Mammary epithelial cell (primary cell): ENCODE measurements around the gene CNTNAP2.

Experiments used
- EZH2 ChIP-seq: IDR thresholded peaks from 2 replicates; pipeline ENCODE4 v1.6.1; 2012; ENCODE audit warnings: low read length, inconsistent platforms, borderline replicate concordance
- TF ChIP-seq, protein P1 (sequence below), 2 donors: IDR thresholded peaks in 1 of 2; conservative IDR thresholded peaks in 1 of 2; 2 replicates each; pipeline ENCODE4 v1.5.1; 2011 to 2012; ENCODE audit warnings: inconsistent platforms in 2 of 2, low read length in 2 of 2, mild to moderate bottlenecking in 2 of 2, control low read depth in 1 of 2, low read depth in 1 of 2; ENCODE audit not compliant: insufficient read depth in 1 of 2; ENCODE audit errors: extremely low read depth in 1 of 2

GRCh38 chr7:148222721-148223120 is 2106.1 kb downstream of the CNTNAP2 start:
- TF ChIP-seq, protein P1, sequence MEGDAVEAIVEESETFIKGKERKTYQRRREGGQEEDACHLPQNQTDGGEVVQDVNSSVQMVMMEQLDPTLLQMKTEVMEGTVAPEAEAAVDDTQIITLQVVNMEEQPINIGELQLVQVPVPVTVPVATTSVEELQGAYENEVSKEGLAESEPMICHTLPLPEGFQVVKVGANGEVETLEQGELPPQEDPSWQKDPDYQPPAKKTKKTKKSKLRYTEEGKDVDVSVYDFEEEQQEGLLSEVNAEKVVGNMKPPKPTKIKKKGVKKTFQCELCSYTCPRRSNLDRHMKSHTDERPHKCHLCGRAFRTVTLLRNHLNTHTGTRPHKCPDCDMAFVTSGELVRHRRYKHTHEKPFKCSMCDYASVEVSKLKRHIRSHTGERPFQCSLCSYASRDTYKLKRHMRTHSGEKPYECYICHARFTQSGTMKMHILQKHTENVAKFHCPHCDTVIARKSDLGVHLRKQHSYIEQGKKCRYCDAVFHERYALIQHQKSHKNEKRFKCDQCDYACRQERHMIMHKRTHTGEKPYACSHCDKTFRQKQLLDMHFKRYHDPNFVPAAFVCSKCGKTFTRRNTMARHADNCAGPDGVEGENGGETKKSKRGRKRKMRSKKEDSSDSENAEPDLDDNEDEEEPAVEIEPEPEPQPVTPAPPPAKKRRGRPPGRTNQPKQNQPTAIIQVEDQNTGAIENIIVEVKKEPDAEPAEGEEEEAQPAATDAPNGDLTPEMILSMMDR (conservative IDR thresholded peaks at IDR 0.05 in 1 of 2, IDR thresholded peaks at IDR 0.05 in 1 of 2; ENCODE audit: extremely low read depth in 1 of 2, insufficient read depth in 1 of 2, low read depth in 1 of 2, low read length in 2 of 2), result no peak
- no peak for TF ChIP-seq EZH2
